GM10248 (cell line): ENCODE results near the gene LRFN3.
"Not testable (repeated sequence)": the region's sequence is repeated elsewhere in the genome, so short reads cannot be mapped to it uniquely, and the experiment has no call there.

Experiments used
- CTCF ChIA-PET: fragments of 300-600 bp; sonication (Branson Sonifier 250); formaldehyde crosslinking; extraction: SDS; loops from one replicate; lab custom pipeline; 2021; ENCODE audit warnings: antibody characterized with exemption; lab: Yijun Ruan, JAX
- POLR2A ChIA-PET: fragments of 350-650 bp; sonication (Branson Sonifier 250); formaldehyde crosslinking; extraction: SDS; loops from one replicate; lab custom pipeline; 2020; ENCODE audit warnings: antibody characterized with exemption; lab: Yijun Ruan, JAX
- DNase-seq: peaks from one replicate; pipeline ENCODE4 v3.0.0; 2012; ENCODE audit errors: extremely low spot score
- CTCF ChIP-seq: IDR thresholded peaks from 2 replicates; pipeline ENCODE4 v1.5.1; 2012; ENCODE audit warnings: mild to moderate bottlenecking, low read depth; ENCODE audit errors: extremely low read depth, missing control alignments, control extremely low read depth

LRFN3 gene

GRCh38 chr19:35949131-35949530 lies 13.0 kb downstream of the LRFN3 start:
- POLR2A ChIA-PET: no interaction called here
- CTCF ChIA-PET: interaction anchor here (0.8 to 1.7 kb wide), 7 partner anchors 10 to 280 kb away, joined by 3 to 8 read pairs (median 3); no protein-coding TSS in a partner anchor

GRCh38 chr19:35955881-35956634 lies 19.9 kb downstream of the LRFN3 start:
- ChIA-PET CTCF (no interaction called here), POLR2A (no interaction called here)
- no peak for TF ChIP-seq CTCF
- DNase-seq: no peak

More at GRCh38 chr19:35949131-35949530, 13.0 kb downstream of the LRFN3 start:
- DNase-seq: no peak
- TF ChIP-seq CTCF: no peak

GRCh38 chr19:35957411-35957810 lies 21.2 kb downstream of the LRFN3 start:
- CTCF ChIA-PET: interaction anchor here (0.6 kb wide), 1 partner anchor 76 kb away, joined by 3 read pairs; no protein-coding TSS in a partner anchor
- DNase-seq, POLR2A ChIA-PET: not testable (repeated sequence)

- POLR2A ChIA-PET: no interaction called here
- CTCF ChIA-PET: interaction anchor here (1.0 to 1.6 kb wide), 4 partner anchors 9 to 79 kb away, joined by 3 to 8 read pairs (median 3); no protein-coding TSS in a partner anchor
- no peak for TF ChIP-seq CTCF
- no peak for DNase-seq
These were observed 22.5 kb downstream of the LRFN3 start for GRCh38 chr19:35958660-35959039.

GRCh38 chr19:35959040-35959967 lies 23.1 kb downstream of the LRFN3 start:
- ChIA-PET POLR2A (interaction anchor here (0.6 kb wide), 1 partner anchor 82 kb away, joined by 6 read pairs; no protein-coding TSS in a partner anchor), CTCF (interaction anchor here (1.0 to 1.6 kb wide), 4 partner anchors 10 to 79 kb away, joined by 3 to 8 read pairs (median 3); no protein-coding TSS in a partner anchor)
- peak; percentile 62 for TF ChIP-seq CTCF
- DNase-seq: peak; percentile 72

- no peak for TF ChIP-seq CTCF
- POLR2A ChIA-PET: interaction anchor here (0.6 kb wide), 1 partner anchor 82 kb away, joined by 6 read pairs; no protein-coding TSS in a partner anchor
- no peak for DNase-seq
- CTCF ChIA-PET: interaction anchor here (1.2 kb wide), 1 partner anchor 13 kb away, joined by 3 read pairs; no protein-coding TSS in a partner anchor
These were observed 23.8 kb downstream of the LRFN3 start for GRCh38 chr19:35959968-35960320.
